ENCODE data around the gene SLFN11. TPM values are rescaled to one million over a fixed set of nuclear protein-coding genes. Genes with fewer than 3 reads are reported as not detected.
"Not testable (repeated sequence)": the region's sequence is repeated elsewhere in the genome, so short reads cannot be mapped to it uniquely, and the experiment has no call there.

SLFN11 gene
- total RNA-seq, 4 donors from 2014 or later = 39.0 to 68.6 (median 55.0) TPM

DNA sequence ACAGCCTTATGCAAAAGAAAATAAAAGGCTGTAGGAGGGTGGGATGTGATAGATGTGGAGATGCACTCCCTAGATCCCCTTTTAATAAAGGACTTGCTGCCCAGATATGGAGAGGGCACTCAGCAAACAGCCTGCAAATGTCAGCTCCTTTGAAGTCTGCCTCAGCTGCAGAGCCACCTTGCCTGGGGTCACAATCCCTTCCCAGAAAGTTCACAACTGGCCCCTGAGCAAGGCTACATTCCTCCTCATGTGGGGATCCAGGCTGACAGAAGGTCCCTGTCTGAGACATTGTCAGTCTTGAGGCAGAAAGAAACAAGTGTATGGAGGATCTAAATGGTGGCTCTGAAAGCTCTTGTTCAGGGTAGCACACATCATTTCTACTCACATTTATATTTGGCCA is 36.1 kb downstream of the SLFN11 start:
- H3K27me3 ChIP-seq = no peaks in the 10 kb centered on the region
- DNase-seq = no peak
- no peaks in the 10 kb centered on the region for H3K9me3 ChIP-seq
- intact Hi-C loops (cut with DNase I) = no loop called here
- TF ChIP-seq, protein P1, sequence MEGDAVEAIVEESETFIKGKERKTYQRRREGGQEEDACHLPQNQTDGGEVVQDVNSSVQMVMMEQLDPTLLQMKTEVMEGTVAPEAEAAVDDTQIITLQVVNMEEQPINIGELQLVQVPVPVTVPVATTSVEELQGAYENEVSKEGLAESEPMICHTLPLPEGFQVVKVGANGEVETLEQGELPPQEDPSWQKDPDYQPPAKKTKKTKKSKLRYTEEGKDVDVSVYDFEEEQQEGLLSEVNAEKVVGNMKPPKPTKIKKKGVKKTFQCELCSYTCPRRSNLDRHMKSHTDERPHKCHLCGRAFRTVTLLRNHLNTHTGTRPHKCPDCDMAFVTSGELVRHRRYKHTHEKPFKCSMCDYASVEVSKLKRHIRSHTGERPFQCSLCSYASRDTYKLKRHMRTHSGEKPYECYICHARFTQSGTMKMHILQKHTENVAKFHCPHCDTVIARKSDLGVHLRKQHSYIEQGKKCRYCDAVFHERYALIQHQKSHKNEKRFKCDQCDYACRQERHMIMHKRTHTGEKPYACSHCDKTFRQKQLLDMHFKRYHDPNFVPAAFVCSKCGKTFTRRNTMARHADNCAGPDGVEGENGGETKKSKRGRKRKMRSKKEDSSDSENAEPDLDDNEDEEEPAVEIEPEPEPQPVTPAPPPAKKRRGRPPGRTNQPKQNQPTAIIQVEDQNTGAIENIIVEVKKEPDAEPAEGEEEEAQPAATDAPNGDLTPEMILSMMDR (IDR thresholded peaks at IDR 0.05) = no peak
- no peak for TF ChIP-seq POLR2A (IDR thresholded peaks at IDR 0.05)
- H3K27ac ChIP-seq = no peak overlapping the region
- H3K4me1 ChIP-seq = no peaks in the 10 kb centered on the region
- no peak overlapping the region for H3K4me3 ChIP-seq (replicated peaks in 1 of 3)
- H3K36me3 ChIP-seq = no peaks in the 10 kb centered on the region

GRCh38 chr17:35333578-35333977 is 39.8 kb downstream of the SLFN11 start:
- WGBS, 2 donors = 61 to 83% methylated on average over 3 to 4 of the region's 5 CpGs
- H3K9me3 ChIP-seq; H3K36me3 ChIP-seq; H3K4me1 ChIP-seq; H3K27ac ChIP-seq; H3K4me3 ChIP-seq (replicated peaks in 1 of 3); H3K27me3 ChIP-seq; intact Hi-C loops (cut with DNase I); DNase-seq: not testable (repeated sequence)

- no peak overlapping the region for H3K4me3 ChIP-seq (replicated peaks in 1 of 3)
- no peaks in the 10 kb centered on the region for H3K9me3 ChIP-seq
- no peak overlapping the region for H3K27ac ChIP-seq
- no peak for TF ChIP-seq POLR2A (IDR thresholded peaks at IDR 0.05)
- TF ChIP-seq, protein P1 (IDR thresholded peaks at IDR 0.05) = no peak
- 88 to 97% methylated on average over 1 of the region's 1 CpG for WGBS, 2 donors
- H3K27me3 ChIP-seq = no peaks in the 10 kb centered on the region
- H3K36me3 ChIP-seq = no peaks in the 10 kb centered on the region
- H3K4me1 ChIP-seq = no peaks in the 10 kb centered on the region
- intact Hi-C loops (cut with DNase I) = no loop called here
- DNase-seq = no peak
Measured at GRCh38 chr17:35322749-35323148, 50.7 kb downstream of the SLFN11 start.

DNA sequence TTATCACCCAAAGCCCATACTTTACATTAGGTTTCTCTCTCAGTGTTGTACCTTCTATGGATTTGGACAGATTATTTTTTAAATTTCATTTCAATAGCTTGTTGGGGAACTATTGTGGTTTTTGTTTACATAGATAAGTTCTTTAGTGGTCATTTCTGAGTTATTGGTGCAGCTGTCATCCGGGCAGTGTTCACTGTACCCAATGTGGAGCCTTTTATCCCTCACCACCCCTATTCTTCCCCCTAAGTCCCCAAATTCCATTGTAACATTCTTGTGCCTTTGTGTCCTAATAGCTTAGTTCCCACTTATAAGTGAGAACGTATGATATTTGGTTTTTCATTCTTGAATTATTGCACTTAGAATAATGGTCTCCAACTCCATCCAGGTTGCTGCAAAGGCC is 57.5 kb downstream of the SLFN11 start:
- Histone ChIP-seq H3K9me3 (no peaks in the 10 kb centered on the region), H3K27ac (no peak overlapping the region), H3K36me3 (no peaks in the 10 kb centered on the region), H3K4me3 (replicated peaks in 1 of 3) (no peak overlapping the region), H3K27me3 (no peaks in the 10 kb centered on the region), H3K4me1 (peaks cover 0 to 23% of the 10 kb centered on the region in 2 donors)
- intact Hi-C loops (cut with DNase I) = no loop called here
- DNase-seq = no peak
- TF ChIP-seq, protein P1 (IDR thresholded peaks at IDR 0.05) = no peak
- TF ChIP-seq POLR2A (IDR thresholded peaks at IDR 0.05) = no peak
- WGBS, 2 donors = 94 to 95% methylated on average over 2 of the region's 2 CpGs

DNA sequence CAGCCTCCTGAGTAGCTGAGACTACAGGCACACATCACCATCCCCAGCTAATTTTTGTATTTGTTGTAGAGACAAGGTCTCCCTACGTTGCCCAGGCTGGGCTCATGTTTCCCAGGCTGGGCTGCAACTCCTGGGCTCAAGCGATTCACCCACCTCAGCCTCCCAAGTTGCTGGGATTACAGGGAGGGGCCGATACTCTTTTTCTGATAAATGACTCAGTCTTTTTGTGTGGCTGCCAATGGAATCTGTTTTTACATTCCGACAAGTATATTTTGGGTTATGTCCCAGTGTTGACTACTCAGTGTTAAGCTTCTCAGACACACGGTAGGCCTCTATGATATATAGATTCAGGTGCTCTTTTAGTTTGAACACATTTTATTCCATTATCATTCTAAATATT is 58.1 kb downstream of the SLFN11 start:
- DNase-seq = no peak
- Histone ChIP-seq H3K27me3 (no peaks in the 10 kb centered on the region), H3K9me3 (no peaks in the 10 kb centered on the region), H3K36me3 (no peaks in the 10 kb centered on the region), H3K27ac (peak overlapping the region in 1 of 3 donors; percentile 14), H3K4me1 (peaks cover 0 to 23% of the 10 kb centered on the region in 2 donors), H3K4me3 (replicated peaks in 1 of 3) (no peak overlapping the region)
- TF ChIP-seq, protein P1 (IDR thresholded peaks at IDR 0.05) = no peak
- TF ChIP-seq POLR2A (IDR thresholded peaks at IDR 0.05) = no peak
- intact Hi-C loops (cut with DNase I) = no loop called here
- WGBS, 2 donors = 58 to 65% methylated on average over 5 of the region's 5 CpGs
